Mononuclear cell (primary cell): Measurements from ENCODE around the gene CHMP2A. TPM values are rescaled to one million over a fixed set of nuclear protein-coding genes. Genes with fewer than 3 reads are reported as not detected.

Source experiments
- H3K27me3 ChIP-seq: 2 replicates; pipeline ENCODE4 v1.6.0; 2011; ENCODE audit warnings: low read length, control low read depth; ENCODE audit not compliant: insufficient read depth
- H3K4me1 ChIP-seq: 2 replicates; pipeline ENCODE4 v1.5.1; 2011; ENCODE audit warnings: mild to moderate bottlenecking, low read length, control low read depth; ENCODE audit not compliant: insufficient read depth
- H3K4me3 ChIP-seq: 2 replicates; pipeline ENCODE4 v1.5.1; 2011; ENCODE audit warnings: mild to moderate bottlenecking, low read length, moderate library complexity
- H3K9me3 ChIP-seq: 2 replicates; pipeline ENCODE4 v1.5.1; 2011; ENCODE audit warnings: low read depth, mild to moderate bottlenecking, control low read depth, low read length
- total RNA-seq: library from RNA; depleted of rRNA; stranded (reverse); fragments of >200 nt; gene quantifications from one replicate; pipeline ENCODE4 v1.2.3, GENCODE V29; 2012

CHMP2A gene
- total RNA-seq, 1 donor: 32.7 TPM

GRCh38 chr19:58538257-58539168, 16.4 kb downstream of the CHMP2A start:
- peak overlapping the region; percentile 19 for H3K4me3 ChIP-seq
- H3K9me3 ChIP-seq: no peaks in the 10 kb centered on the region
- H3K27me3 ChIP-seq: peaks cover 2% of the 10 kb centered on the region
- H3K4me1 ChIP-seq: peaks cover 27% of the 10 kb centered on the region

DNA sequence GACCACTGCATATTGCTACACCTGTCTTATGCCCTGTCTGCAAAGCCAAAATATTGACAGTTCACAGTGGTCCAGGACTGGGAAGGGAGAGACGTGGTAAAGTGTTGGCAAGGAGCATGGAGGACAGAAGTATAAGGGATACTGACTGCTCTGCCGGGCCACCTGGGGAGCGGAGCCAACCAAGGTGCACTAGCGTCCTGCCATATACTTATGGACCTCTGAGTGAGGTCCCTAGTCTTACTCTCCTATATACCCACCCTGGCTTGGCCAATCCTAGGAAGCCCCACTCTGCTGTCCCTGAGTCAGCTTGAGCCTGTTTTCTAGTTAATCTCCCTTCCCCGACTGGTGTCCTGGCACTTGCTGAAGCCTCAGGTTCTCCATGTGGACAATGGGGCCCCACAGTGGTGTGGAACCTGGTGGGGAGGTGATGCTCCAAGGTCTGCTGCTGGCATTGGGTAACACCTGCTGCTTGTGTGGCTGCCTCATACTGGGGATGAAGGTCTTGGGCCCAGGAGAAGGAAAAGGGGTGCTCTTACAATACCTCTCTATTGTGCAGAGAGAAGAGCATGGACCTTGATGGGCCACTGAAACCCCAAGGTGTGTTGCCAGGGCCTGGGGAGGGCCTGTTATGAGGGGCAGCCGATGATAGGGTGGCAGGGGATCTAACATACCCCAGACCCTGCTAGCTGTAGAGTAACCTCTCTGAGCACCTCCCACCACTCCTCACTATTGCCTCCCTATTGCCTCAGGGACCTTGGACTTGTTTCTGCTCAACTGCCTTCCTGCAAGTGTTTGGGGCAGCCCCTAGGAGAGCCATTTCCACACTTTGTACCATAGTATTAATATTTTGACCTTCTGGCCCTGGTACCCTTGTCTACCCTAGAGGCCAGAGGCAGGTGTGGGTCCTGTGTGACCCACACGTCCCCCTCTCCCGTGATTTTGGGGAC, 17.8 kb downstream of the CHMP2A start:
- peaks cover 22% of the 10 kb centered on the region for H3K4me1 ChIP-seq

GRCh38 chr19:58535857-58536256, 19.0 kb downstream of the CHMP2A start:
- Histone ChIP-seq H3K4me1 (peaks cover 22% of the 10 kb centered on the region), H3K9me3 (no peaks in the 10 kb centered on the region), H3K4me3 (no peak overlapping the region), H3K27me3 (peaks cover 2% of the 10 kb centered on the region)

More for the DNA sequence above, 17.8 kb downstream of the CHMP2A start:
- Histone ChIP-seq H3K9me3 (no peaks in the 10 kb centered on the region), H3K4me3 (no peak overlapping the region), H3K27me3 (peaks cover 2% of the 10 kb centered on the region)

DNA sequence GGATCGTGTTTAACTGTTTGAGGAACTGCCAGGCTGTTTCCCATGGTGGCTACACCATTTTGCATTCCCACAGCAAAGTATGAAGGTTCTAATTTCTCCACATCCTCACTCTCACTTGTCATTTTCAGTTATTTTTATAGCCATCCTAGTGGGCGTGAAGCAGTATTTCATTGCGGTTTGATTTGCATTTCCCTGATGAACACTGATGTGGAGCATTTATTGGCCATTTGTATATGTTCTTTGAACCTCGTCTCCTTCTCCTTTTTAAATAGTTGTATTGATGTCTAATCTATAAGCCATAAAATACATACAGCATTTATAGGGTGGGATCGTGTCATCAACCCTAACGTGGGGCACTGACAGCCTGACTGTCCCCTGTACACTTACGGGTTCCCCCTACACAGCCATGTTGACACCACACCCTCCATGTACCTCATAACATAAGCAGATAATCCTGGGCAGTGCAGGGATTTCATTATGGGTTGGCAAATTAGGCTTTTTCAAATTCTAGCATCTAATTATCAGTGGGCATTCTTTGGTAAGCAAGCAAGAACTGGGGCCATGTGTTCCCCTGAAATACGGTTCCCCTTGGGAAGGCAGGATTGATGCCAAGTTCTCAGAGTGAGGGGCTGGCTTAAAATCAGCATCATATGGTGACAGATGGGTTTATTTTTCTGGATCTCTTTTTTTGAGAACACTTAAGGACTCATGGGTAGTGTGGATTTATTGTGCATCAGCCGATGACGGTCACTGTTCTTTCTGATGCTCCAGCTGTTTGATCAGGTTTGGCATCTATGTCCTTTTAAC, 23.7 kb downstream of the CHMP2A start:
- Histone ChIP-seq H3K27me3 (no peaks in the 10 kb centered on the region), H3K4me3 (no peak overlapping the region), H3K9me3 (no peaks in the 10 kb centered on the region), H3K4me1 (no peaks in the 10 kb centered on the region)

- Histone ChIP-seq H3K4me1 (no peaks in the 10 kb centered on the region), H3K27me3 (no peaks in the 10 kb centered on the region), H3K4me3 (no peak overlapping the region), H3K9me3 (no peaks in the 10 kb centered on the region)
Measured at GRCh38 chr19:58529405-58529804, 25.5 kb downstream of the CHMP2A start.

GRCh38 chr19:58522709-58523108, 32.2 kb downstream of the CHMP2A start:
- Histone ChIP-seq H3K27me3 (no peaks in the 10 kb centered on the region), H3K4me3 (no peak overlapping the region), H3K4me1 (peaks cover 22% of the 10 kb centered on the region), H3K9me3 (no peaks in the 10 kb centered on the region)

- Histone ChIP-seq H3K9me3 (no peaks in the 10 kb centered on the region), H3K27me3 (no peaks in the 10 kb centered on the region), H3K4me1 (peaks cover 23% of the 10 kb centered on the region), H3K4me3 (no peak overlapping the region)
Measured at GRCh38 chr19:58521651-58522050, 33.3 kb downstream of the CHMP2A start.

DNA sequence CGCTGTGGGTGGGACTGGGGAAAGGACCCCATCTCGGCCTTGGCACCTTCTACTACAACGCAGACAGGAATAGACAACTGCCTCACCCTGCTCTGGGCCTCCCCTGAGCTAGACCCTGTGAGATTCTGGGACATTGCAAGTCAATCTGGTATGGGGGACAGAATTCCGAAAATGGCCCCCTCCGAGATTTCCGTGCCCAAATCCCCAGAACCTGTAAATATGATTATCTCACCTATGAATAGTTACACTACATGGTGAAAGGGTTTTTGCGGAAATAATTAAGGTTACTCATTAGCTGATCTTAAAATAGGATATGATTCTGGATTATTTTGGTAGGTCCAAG, 34.7 kb downstream of the CHMP2A start:
- Histone ChIP-seq H3K27me3 (no peaks in the 10 kb centered on the region), H3K4me3 (peak overlapping the region; percentile 73), H3K4me1 (peaks cover 23% of the 10 kb centered on the region), H3K9me3 (no peaks in the 10 kb centered on the region)

DNA sequence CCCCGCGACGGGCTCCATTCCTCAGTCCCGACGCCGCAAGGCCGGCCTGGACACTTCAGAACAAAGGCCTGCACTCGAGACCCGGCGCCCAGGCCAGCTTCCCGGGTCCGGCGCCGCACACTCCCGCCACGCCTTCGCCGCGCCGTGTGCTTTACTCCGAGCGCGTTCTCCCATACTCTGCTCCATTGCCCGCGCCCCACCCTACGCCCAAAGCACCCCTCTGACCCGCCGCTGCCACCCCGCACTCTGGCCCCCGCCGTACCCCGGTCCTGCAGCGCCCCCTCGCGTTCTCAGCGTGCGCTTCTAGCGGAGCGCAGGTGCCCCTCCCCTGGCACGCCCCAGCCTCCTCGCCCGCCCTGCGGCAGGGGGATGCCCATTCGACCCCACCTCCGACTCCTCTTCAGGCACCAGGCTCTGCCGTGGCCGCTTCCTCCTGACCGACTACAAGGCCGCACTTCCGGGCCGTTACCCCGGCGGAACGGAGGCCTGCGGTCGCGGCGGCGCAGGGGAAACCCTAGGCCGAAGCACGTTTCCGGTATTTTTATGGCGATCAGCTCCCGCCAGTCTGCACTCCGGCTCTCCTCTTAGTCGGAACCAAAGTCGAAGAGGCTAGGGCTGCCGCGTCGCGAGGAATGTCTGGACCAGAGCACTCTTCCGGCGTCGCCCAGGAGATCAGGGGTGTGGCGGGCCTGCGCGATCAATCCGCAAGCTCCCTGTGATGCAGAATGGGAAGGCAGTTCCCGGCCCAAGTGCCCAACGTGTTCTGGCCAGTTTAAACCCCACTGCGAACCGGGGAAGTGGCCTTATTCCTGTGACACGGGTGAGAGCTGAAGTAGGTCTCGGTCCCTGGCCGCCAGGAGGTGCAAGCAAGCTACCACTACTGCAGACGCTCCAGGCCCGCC, 35.3 kb downstream of the CHMP2A start, which contains the start of gene ZBTB45:
TSS of gene ZBTB45 (minus strand) at position 456 of the 902 bp plus-strand sequence. CDS start 2,137 bp downstream, outside the sequence.
- Histone ChIP-seq H3K4me3 (peak within 1 kb of the TSS; percentile 73), H3K4me1 (peaks cover 25% of the 10 kb centered on the region), H3K9me3 (no peaks in the 10 kb centered on the region), H3K27me3 (no peaks in the 10 kb centered on the region)

DNA sequence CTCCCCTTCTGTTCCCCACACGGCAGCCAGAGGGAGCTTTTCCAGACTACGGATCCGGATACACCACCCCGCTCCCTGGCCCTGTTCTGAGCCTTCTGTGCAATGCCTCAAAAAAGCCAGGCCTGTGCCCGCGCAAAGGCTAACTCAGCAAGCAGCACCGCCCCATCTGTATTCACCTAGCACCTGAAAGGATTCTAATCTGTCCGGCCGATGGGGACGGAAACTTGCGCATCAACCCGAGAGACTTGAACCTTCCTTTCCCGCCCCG, 35.9 kb downstream of the CHMP2A start:
- H3K4me1 ChIP-seq: peaks cover 29% of the 10 kb centered on the region
- no peaks in the 10 kb centered on the region for H3K9me3 ChIP-seq
- no peaks in the 10 kb centered on the region for H3K27me3 ChIP-seq
- H3K4me3 ChIP-seq: peak overlapping the region; percentile 73

GRCh38 chr19:58518256-58519086, 36.4 kb downstream of the CHMP2A start:
- Histone ChIP-seq H3K4me1 (peaks cover 35% of the 10 kb centered on the region), H3K4me3 (peak overlapping the region; percentile 73), H3K27me3 (no peaks in the 10 kb centered on the region), H3K9me3 (no peaks in the 10 kb centered on the region)

- H3K4me1 ChIP-seq: peaks cover 37% of the 10 kb centered on the region
- no peaks in the 10 kb centered on the region for H3K27me3 ChIP-seq
- H3K9me3 ChIP-seq: no peaks in the 10 kb centered on the region
- no peak overlapping the region for H3K4me3 ChIP-seq
Measured at GRCh38 chr19:58516964-58517833, 37.7 kb downstream of the CHMP2A start.
